COLO668 (cell line): Measurements from ENCODE around the gene ADSL.

Source experiments
- DNase-seq: peaks from one replicate; lab custom pipeline; 2025; ENCODE audit not compliant: unreplicated experiment; lab: John Stamatoyannopoulos, UW

ADSL gene

DNA sequence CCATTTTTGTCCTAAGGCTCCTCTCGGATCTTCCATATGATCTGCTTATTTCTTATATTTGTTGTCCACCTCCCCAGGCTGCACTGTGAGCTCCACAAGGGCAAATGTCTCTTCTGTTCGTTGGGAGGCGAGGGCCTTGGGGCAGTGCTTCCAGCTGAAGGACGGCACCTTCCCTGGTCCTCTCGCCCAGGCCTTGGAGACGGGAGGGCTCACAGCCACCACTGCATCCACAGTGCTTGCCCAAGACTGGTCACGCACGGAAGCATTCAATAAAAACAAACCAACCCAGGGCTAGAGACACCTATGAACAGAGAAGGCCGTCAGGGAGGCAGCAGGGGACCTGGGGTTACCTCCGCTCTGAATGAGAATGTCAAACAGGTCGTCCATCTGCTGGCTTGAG lies 70.3 kb downstream of the ADSL start:
- DNase-seq: no peak

DNA sequence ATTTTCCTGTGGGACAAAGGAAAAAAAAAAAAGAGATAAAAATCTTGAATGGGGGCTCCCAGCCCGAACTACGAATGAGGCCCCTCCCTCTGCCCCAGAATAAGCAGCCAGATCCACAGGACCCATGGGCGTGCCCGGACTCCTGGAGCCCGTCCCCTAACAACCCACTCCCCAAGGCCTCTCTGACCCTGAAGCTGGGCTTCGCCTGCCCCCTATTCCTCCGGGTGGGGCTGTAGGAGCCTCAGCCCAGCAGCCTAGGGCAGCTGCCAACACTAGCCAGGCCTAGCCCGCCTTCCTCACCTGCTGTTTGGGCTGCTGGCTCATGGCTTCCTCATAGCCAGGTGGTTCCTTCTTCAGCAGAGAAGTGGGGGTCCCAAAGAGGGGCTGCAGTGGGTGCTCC lies 70.7 kb downstream of the ADSL start:
- no peak for DNase-seq

DNA sequence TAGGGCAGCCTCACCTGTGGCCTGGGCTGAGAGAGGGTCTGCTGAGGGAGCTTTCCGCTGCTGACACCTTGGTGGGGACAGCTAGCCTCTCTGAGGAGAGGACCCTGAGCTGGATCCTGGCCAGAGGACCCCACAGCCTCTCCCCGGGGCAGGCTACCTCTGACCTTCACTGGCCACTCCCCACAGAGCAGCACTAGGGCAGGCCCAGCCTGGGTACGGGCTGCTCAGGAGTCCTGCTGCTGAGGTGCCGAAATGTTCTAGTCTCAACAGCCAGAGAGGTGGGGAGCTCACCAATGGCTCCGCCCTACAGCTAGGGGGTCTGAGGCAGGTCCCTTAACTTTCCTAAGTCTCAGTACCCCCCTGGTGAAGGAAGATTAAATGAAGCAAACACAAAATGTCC lies 71.6 kb downstream of the ADSL start:
- DNase-seq: no peak

DNA sequence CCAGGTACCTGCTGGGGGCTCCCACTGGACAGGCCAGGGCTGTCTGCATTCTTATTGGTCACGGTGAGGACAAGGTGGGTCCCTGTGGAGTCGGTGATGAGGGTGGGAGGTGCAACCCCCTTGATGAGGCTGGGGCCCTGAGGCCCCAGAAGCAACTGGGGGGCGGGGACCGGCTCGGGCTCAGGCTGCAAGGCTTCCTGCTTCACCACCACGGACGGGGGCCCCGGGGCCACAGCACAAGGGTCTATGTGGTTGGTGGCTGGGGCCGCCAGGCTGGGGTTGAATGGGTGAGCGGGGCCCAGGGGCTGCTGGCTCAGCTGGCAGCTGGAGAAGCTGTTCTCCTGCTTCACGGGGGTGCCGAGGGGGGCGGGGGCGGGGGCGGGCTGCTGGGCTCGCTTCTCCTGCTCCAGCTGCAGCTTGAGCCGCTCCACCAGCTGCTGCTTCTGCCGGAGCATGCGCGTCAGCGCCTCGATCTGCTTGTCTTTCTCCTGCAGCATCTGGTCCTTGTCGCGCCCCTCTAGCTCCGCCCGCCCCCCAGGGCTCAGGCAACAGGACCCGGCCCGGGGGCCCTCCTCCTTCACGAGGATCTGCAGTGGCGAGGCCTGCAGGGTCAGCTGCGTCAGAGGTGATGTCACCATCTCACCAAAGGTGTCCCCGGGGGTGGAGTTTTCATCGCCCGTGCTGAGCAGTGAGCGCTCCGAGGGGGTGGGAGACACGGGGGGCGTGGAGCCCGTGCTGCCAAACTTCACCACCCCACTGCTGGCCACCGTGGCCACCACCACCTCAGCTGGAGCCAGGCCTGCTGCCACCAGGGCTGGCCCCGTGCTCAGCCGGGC lies 72.3 kb downstream of the ADSL start:
- DNase-seq: peak; percentile 79

DNA sequence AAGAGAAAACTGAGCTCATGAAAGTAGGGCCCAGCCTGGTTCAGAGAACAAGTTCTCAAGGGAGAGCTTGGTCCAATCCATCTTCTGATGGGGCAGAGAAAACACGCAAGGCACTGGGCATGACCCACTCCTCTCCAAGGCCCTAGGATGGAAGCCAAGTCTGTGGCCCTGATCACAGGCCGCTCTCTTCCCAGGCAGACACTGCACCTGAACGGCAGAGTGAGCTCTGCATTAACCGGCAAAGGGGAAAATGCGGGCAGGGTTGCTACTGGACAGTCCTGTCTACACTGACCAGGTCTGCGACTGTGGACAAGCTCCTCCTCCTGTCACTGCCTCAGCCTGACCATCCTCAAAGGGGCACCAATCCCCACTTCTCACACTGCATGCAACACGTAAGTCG lies 73.4 kb downstream of the ADSL start:
- no peak for DNase-seq

DNA sequence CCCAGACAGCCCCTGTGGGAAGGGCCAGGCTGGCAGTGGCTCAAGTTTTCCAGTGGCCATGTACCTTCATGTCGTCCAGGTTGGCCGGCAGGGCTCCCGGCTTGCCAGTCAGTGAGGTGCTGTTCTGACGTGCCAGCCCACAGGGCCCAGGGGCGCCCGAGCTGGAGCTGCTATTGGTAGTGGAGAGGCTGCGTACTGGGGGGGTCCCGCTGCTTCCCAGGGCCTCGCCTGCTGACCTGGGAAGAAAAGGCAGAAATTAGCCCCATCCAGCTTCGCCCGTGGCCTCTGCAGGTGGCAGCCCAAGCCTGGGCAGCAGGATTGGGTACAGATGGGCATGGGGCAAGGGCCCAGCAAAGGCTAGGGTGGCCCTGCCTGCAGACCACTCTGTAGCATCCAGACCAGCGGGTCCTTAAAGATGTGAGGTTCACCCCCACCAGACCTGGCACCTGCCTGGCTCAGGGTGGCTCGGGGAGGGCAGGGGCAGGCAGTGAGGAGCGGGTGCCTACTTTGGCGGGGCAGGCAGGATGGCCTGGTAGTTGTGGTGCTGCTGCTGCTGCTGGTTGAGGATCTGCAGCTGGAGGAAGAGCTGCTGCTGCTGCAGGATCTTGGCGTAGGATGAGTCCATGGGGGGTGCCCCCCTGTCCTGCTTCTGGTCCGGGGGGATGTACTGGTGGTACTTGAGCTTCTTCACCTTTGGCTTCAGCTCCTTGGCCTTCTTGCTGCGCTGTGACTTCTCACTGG lies 74.2 kb downstream of the ADSL start:
- DNase-seq: no peak

DNA sequence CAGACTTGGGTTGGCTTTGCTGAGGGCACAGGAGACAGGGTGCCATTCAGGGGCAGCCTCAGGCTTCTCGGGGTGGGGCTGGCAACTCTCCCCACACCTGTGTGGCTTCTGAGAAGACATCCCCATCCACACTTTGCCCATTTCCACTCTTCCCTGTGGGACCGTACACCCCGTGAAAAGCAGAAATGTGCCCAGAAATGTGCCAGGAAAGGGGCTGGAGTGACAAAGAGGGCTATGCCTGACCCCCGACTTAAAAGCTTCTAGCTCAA lies 74.7 kb downstream of the ADSL start:
- DNase-seq: no peak

DNA sequence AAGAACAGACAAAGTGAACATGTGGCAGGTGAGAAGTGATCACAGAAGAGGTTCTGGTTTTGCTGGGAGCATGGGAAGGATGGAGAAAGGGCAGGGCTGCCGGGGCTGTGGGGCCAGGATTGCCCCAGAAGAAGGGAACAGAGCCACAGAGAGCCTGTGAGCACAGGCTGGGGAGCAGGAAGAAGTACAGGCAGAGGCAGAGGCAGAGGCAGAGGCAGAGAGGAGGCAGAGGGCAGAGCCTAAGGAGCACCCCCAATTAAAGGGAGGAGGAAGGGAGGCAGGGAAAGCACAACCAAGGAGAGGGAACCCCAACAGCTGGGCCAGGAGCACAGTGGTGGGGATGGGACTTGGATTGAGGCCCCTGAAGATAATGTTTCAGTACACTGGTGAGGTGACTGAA lies 75.6 kb downstream of the ADSL start:
- DNase-seq: no peak

DNA sequence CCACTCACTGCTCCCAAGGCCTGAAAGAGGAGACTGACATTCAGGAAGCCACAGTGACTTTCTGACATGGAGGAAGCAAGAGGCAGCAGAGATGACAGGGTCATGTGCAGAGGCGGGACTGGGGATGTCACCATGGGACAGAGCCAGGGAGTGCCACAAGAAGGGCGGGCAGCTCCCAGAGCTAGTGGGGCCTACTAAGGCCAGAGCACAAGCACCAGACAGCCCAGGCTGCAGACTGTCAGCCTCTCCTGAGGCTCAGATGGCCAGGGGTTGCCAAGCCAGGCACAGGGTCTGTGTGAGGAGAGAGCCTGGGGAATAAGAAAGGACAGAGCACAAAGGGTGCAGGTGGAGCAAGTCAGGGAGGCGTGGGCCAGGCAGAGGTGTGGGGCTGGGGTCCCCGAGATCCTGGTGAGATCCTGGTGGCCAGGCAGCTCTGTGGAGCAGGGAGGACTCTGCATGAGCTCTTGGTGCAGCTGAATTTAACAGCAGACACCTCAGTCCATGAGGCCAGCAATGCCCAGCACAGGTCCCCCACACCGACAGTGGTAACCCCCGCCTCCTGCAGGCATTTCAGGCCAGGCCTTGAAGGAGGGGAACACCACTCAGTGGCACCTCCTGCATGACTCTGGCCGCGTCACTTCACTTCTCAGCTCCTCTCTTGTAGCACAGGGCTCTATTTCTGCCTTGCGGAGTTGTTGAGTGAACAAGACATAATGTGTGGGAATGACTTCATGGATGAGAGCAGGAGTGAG lies 76.4 kb downstream of the ADSL start:
- no peak for DNase-seq

DNA sequence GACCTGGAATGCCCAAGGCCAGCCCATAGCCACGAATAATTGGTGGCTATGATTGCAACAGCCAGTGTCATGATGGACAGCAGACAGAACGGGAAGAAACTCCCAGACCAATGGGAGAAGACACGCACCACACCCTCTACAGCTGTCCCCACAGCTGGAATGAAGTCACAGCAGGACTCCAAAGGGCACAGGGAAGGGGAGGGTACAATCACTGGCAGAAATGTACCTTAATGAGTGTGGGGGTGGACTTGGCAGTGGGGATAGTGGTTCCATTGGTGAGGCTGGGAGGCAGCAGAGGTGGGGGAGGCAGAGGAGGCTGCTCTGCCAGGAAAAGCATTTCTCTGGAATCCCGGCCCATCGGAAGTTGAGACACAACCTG lies 77.0 kb downstream of the ADSL start:
- DNase-seq: no peak

DNA sequence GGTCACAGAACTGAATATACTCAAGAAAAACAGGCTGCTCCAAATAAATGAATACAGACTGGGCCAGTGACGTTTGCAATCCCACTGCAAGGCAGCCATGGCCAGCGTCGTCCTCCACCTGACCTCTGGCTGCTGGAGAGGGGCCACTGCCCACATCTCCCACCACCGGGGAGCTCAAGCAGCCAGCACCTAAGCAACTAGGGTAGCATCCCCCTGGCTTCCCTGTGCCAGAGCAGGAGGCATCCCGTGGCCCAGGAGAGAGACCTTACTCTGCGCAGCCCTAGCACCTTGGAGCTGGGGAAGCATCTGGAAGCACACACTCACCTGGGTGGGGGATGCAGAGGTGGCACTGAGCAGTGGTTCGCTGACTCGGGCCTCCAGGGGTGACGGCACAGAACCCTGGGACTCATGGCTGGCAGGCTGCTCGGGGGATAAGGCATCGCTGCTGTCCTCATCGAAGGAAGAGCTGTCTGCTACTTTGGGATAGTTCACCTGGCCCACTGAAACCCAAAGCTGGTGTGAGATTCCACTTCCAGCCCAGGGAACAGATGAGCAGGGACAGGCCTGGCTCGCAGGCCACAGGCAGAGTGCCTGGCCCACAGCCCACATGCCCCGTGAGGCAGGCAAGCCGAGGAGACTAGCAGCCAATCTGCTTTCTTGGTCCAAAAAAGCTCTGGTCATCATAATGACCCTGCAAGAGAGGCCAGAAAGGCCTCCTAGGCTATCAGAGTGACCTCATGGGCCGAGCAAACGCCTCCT lies 77.8 kb downstream of the ADSL start:
- no peak for DNase-seq

DNA sequence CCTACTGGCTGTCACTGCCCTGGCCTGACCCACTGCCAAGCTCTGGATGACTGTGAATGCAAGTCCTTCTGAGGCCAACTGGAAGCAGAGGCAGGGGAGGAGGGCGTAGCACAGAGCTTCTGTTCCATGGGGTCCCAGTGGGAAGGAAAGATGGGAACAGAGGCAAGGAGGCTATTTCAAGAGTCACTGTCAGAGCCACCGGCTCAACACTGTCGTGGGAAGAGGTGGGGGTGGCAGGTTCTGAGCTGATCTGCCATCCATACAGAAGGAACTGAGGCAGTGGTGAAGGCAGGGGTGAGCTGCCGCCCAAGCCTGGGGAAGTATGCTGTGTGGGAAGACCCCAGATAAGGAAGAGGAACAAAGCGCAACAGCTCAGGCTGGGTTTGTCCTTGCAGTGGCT lies 78.8 kb downstream of the ADSL start:
- DNase-seq: no peak

DNA sequence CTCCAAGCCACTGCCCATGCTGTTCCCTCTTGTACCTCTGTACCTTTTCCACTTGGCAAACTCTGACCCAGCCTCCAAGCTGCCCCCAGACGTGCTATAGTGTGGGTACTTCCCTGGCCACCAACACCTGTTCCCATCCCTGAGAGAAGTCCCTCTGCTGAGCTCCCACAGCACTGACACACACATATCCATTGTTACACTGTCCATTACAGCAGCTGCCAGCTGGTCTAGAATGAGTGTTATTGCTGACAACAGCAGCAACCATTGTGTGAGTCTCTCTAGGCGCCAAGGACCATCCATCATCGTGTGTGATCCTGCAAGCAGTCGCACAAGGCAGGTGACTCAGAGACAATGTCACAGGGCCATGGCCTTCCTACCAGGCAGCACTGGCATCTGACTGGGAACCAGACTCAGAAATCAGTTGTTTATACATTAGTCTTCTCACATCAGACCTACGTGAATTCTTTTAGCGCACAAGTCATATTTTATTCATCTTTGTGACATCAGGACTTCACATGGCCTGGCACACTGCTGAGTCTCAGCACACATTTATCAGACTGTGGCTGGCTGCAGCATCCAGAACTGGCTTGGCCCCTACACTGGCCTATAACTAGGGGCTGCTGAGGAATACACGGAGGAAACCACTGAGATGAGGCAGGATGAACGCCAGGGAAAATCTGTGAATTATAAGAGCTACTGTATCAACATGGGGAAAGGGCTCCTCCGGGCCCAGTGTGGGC lies 80.5 kb downstream of the ADSL start:
- DNase-seq: peak; percentile 81

DNA sequence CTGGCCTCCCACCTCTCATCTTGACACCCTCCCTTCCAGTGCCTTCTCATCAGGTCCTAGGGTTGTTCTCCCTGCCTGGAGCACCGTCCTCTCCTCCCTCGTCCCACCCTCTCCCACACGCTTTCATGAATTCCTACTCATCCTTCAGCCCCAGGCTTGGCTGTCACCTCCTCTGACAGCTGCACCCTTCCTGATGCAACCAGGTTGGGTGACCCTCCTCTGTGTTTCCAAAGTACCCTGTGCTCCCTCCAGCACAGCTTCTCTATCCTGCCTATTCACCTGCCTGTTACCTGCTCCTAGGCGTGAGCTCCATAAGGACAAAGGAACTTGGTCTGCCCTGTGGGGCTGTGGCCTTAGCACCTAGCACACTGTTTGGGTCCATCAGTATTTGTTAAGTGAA lies 82.5 kb downstream of the ADSL start:
- no peak for DNase-seq

DNA sequence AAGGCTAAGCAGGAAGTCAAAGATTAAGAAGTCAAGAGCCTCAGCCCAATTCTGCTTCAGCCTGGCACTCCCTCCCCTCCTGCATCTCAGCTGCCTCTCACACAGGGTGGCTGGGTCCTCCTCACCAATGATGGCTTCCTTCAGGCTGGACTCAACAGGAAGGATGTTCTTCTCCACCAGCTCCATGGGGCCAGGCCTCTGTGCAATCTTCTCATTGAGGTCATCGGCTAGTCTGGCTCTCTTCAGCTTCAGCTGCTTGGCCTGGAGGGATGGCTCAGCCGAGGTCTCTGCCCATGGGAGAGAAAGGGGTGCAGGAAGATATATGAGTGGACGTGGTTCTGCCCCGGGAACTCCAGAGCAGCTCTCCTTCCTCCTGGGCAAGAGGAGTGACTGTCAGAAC lies 83.2 kb downstream of the ADSL start:
- no peak for DNase-seq

DNA sequence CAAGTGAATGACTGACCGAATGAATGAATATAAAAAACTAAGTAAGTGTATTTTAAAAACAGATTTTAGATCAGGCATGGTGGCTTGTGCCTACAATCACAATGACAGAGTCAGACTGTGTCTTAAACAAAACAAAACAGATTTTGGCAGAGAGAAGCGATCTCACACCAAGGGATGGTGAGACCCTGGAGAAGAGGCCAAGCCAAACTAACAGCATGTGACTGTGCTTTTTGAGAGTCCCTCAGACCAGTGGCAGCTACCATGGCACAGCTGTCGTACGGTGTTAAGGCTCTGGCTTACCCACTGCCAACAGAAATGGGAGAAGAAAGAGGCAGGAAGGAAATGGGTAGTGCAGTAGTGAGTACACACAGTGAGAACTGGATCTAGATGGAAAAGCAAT lies 84.7 kb downstream of the ADSL start:
- DNase-seq: no peak

DNA sequence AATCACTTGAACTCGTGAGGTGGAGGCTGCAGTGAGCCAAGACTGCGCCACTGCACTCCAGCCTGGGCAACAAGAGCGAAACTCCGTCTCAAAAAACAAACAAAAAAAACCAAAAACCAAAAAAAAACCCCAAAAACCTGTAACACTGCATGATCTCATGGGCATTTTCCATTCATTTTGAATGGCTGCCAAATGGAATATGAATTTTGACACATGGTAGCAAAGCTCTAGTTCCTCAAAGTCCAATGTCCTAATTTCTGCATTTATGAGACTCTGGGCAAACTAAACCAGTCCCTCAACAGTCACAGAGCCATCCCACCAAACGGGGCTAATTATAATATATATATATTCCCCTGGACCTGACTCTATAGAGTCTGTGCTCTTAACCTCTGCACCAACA lies 85.9 kb downstream of the ADSL start:
- DNase-seq: no peak

DNA sequence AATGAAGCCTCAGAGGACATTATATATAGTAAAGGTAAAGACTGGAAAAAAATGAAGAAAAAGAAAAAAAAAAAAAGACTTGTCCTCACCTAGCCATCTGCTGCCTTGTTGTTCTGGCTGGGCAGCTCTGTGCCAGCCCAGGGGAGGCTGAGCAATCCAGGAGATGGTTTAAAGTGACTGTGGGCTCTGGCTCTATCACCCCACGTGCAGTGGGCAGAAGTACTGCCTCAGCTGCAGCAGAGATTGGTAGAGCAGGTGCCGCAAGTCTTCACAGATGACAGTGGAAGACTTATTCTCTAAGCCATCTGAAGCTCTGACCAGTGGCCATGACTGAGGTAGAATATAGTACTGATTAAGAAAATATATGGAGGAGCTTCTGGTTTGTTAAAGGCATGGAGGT lies 86.3 kb downstream of the ADSL start:
- DNase-seq: no peak

DNA sequence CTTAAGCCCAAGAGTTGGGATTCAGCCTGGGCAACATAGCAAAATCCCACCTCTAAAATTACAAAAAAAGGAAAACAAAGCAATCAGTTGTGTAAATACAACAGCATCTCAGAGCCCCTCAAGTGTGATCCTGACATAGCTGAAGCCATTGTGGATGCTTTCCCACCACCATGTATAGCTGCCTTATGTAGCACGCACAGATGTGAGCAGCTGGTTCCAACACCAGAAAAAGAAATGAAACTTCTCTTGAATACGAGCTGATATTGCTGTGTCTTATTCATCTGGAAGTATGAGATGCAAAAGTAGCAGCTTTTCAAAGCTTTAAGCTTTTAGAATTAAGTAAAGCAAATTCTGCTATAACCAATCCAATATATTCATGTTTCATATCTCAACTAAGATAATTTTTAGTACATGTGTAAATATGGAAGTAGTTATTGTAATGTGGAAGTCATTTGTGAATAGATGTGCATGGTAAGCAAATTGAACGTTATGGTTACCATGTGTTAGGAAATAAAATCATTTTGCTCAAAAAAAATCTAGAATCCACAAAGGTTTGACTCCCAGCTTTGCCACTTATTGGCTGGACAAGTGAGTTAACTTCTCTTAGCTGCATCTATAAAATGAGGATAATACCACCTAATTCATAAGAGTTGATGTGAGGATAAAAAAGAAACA lies 87.3 kb downstream of the ADSL start:
- DNase-seq: no peak

DNA sequence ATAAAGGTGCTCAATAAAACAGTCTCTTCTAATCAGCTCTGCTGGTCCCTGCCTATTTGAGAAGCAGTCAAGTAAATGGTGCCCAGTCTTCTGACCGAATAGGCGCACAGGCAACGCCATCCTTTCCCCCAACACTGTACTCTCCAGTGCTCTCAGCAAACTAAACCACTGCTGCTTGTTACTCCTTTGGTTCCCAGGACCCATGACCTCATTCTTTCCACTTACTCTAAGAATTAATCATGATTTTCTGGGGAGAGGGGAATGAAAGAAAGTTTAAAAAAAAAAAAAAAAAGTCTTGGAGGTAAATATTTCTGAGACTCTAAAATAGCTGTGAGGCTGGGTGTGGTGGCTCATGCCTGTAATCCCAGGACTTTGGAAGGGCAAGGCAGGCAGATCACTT lies 87.8 kb downstream of the ADSL start:
- DNase-seq: no peak
